NCI-H2196 (cell line): ENCODE data around the gene VCX2.
"Not testable (repeated sequence)": the region's sequence is repeated elsewhere in the genome, so short reads cannot be mapped to it uniquely, and the experiment has no call there.

Source experiments
- DNase-seq: peaks from one replicate; lab custom pipeline; 2025; ENCODE audit not compliant: unreplicated experiment; lab: John Stamatoyannopoulos, UW

VCX2 gene

DNA sequence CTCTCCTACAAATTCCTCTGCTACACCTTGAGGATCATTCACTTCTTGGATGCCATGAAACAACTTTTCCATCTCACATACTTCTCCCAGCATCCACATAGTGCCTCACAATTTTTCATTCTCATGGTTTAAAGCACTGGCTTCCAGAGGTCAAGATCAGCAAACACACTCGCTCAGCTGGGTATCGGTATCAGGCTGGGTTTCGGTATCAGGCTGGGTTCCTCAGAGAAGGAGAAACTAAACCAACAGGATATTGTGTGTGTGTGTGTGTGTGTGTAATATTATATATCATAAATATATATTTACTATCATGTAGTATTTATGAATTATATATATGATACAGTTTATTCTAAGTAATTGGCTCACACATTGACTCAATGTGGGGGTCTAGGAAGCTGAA lies at the start of gene VCX2:
Gene VCX2 (minus strand): TSS at position 99 of the 400 bp plus-strand sequence. CDS start 624 bp downstream, outside the sequence.
- DNase-seq: not testable (repeated sequence)

DNA sequence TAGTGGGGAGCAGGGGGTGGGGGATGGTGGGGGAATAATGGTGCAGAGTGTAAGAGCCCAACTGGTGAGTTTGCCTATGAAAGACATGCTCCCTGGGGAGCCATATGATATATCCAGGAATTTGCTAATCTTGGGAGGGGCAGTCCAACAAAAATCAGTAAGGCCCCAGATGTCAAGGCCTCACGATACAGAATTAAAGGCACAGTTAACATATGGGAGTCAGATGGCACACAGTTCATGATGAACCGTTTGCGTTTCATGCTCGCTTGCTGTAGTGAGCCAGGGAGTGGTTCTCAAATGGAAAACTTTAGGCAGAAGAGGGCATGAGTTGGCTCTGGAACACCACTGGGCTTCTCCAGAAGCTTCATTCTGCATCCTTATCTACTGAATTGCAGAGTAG lies 33.9 kb upstream of the VCX2 start:
- no peak for DNase-seq

DNA sequence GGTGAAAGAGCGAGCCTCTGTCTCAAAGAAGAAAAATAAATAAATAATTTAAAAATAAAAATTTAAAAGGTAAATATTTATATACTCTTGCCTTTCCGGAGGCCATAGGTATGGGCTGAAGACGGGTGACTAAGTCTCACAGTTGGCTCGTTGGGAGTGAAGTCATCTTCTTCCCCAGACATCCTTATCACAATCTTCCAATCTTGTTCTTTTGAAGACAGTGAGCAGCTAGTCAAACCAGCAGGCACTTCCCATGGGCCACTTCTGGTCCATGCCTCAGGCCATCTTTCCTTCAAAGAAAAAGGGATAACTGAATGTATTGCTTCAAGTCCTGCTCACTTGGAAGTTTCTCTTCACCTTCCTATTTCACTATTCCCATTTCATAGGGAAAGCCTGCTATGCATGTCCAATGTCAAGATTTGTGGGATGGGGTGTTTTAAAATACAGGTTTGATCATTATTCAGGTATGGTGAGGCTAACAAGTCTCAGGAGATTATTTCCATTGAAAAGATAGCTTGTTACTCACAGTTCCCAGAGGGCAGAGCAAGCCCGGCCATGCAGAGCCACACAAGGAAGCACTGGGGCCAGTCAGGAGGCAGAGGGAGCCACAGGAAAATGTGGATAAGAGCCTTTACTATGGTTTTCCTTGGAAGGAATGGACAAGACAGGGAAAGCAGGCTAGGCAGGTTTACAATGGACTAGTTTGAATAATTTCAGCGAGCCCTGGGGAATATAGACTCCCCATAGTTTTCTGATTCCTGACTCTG lies 33.3 kb upstream of the VCX2 start:
- DNase-seq: no peak

DNA sequence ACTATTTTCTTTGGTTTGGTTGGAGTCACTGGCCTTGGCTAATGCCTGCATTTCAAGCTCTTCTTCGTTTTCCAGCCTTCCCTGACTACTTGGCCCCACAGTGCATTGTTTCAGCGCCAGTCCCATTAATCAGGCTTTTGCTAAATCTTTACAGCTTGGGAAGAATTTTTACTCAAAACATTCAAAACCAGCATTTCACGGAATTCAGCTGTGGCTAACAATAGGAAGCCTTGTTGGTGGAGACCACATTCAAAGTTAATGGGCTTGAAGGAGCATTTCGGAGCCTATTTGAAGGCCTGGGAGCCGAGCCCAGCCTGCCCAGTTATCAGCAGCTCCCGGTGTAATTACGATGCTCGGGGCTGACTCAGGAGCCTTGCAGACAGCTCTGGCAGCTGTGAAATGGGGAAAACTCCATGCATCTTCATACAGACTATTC lies 30.8 kb upstream of the VCX2 start:
- no peak for DNase-seq

DNA sequence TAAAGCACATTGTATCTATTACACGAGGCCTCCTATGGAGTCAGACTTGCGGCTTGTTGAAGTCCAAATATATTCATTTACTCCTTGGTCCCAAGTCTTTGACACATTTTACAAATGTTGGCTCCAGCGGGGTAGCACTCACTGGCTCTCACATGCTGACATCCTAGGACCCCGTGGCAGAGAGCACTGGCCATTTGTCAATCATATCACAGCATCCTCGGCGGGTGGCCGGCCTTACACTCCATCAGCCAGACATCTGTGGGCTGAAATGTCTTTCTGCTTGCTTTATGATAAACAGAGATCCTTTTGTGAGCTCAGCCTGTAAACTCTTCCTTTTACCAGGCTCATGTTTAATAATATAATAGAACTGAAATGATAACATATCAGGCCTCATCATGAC lies 25.7 kb upstream of the VCX2 start:
- no peak for DNase-seq

DNA sequence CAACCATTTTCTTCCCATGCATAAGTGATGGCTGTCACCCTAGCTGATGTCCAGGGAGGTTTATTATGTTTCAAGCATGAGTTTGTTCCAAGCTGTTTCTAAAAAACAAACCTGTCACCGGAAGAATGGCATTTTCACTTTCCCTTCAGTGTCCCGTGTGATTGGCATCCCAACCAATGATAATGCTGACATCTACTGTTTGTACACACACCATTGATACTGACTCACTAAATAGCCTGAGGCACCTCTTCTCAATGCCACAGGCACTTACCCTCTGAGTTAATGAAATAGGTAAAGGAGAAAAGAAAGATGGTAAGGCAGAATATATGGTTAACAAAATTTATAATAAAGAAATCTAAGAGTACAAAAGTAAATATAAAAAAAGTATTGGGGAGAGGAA lies 23.1 kb upstream of the VCX2 start:
- no peak for DNase-seq

DNA sequence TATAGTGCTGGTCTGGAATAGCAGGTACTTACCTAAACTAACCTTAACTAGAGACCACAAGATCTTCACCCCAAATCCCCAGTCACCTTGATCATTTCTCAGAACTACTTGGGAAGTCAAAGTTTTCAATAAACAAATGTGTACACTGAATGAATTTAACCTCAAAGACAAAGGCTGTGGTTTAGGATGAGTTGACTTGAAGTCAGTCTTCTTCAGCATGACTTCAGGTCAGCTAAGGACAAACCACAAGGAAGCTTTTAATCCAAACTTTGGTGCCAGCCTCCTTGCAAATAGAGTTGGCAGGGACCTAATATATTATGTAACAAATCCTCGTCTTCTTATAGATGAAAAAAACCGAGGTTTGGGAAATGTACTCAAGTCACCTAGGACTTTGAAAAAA lies 21.2 kb upstream of the VCX2 start:
- no peak for DNase-seq

DNA sequence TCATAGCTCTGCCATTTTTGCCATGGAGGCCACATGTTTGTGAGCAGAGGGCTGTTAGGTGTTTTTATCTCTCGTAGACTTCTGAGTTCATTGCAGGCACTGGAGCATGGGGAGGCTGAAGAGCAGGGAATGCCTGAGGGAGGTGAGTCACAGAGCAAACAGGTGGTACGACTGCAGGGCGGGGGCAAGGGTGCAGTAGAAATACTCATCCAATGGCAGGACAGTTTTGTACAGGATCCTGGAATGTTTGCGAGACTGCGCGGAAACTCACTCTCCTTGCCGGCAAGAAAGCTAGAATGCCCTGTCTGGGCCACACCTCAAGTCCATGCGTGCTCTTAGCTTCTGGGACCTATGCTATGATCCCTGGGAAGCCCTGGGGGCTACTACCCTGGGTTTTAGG lies 20.0 kb upstream of the VCX2 start:
- DNase-seq: no peak

DNA sequence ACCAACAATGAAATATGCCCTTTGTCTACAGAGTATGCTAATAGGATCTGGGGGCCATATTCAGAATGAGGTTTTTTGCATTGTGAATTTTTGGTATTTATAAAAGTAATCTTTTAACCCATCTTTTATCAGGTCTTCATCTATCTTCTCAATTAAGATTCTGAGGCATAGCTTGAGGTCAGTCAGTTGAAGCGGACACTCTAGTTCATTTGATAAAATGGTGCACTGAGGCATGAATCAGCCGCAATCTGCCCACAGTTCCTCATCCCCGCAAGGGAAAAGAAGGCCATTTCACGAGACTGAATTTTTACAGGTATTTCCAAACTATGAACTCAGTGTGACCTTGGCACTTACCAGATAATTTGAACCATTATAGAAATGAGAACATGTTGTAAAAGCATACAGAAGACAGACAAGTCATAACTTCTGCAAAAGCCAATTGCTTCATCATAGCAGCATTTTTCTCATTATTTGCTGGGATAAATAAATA lies 19.3 kb upstream of the VCX2 start:
- no peak for DNase-seq

DNA sequence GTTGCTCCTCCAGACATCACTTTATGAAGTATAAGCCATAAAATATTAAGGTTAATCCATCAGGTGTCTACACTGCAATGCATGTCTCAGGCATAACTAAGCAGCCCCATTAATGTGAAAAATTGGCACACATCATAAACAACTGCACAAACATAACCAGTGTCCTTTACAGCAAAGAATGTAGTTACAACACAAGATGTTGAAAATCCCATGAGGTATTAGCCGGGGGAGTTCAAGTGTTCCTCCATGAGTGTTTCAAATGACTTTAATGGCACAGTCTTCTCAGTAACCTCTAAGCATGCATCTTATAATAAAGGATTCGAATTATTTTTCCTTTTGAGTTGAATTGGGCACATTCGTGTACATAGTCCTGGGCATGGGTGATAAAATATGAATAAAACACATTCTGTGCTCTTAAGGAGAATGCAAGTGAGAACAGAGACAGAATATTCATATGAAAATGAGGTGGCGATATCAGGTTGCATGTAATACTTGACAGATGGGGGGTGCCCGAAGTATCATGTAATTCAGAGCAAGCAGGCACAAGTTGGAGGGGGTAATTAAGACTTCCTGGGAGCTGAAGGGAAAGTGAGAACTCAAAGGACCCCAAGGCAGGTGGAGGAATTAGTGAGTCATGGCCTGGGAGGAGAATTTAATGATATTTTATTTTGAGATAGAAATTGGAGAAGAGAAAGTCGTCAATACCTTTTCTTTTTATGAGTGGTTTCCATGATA lies 18.2 kb upstream of the VCX2 start:
- DNase-seq: no peak

DNA sequence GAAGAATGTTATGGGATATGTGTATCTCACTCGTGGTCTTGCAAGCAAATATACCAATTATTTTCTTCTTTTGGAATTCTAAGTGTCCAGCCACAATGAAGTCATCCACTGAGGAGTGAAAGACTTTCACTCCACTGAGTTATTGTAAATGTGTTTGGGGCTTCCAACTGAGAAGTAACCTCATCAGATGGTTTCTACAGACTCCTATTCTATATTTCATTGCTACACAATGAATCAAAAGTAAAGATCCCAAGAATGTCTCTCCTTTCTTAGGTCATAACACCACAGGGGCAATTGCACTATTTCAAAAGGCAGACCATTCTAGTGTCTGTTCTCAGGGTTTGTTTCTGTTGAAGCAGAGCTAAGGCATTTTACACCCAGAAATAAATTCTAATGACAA lies 12.3 kb upstream of the VCX2 start:
- DNase-seq: no peak

DNA sequence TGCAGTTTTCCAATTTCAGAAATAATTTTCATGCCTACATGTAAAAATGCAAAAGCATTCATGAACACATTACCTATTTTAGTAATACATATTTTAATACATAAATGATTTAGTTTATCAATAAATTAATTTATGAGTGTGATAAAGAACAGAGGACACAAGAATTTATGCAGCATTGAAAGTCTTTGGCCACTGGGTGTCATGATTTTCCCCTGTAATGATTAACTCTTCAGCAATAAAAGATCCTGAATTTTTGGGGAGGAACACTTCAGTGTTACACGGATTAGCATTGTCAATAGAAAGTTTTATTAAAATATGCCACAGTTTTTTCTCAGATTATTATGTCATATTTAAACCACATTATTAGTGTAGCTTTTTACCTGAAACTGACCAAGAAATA lies 8.6 kb upstream of the VCX2 start:
- no peak for DNase-seq

DNA sequence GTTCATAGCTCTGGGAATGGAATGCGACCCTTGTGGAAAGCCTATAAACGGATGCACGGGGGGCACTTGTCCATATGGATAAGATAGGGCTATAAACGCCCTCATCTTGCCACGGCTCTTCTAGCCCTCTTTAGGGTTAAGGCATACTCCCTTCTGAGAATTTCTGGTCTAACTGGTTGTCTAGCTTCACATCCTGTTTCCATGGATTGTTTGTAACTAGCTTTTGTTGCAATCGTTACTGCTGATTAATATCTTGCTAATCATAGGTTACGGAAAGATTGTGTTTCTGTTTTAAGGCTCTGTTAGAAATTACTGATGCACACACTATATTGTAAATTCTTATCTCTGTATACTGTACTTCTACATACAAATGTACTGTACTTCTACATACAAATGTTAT lies 17.1 kb downstream of the VCX2 start:
- DNase-seq: not testable (repeated sequence)

DNA sequence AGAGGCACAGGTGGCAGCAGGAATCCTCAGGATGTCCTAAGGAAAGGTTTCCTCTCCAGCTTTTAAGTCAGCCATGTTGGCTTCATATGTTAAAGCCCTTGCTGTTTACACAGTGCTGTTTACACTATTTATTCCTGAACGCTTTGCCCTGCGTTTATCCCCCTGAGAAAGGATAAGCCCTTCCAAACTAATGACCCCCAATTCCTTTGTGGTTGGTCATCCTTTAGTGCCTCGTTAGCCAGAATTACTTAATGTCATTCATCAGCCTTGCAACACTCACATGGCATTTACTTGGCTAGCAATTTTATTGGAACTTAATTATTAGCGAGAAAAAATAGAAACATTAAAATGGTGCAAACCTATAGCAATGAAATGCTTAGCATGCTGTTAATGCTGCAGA lies 23.8 kb downstream of the VCX2 start:
- DNase-seq: no peak

DNA sequence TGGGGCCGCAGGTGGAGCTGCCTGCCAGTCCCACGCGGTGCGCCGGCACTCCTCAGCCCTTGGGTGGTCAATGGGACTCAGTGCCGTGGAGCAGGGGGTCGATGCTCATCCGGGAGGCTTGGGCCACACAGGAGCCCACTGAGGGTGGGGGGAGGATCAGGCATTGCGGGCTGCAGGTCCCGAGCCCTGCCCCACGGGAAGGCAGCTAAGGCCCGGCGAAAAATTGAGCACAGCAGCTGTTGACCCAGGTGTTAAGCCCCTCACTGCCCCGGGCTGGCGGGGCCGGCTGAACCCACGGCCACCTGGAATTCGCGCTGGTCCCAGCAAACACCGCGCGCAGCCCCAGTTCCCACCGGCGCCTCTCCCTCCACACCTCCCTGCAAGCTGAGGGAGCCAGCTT lies 26.1 kb downstream of the VCX2 start:
- no peak for DNase-seq

DNA sequence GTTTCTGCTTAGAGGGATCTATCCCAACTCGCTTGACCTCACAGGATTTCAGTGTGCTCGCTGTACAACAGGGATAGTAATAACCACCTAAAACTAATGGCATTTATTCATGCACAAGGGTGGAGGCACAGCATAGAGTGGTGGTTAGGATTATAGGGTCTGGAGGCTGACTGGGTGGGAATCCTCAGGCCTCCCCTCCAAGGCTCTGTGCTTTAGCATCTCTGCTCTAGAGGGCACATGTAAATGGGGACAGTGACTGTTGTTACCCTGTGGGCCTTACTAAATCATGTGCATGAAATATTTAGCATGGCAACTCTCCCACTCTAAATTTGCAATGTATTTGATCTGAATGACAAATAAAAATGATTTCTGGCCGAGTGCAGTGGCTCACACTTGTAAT lies 29.2 kb downstream of the VCX2 start:
- no peak for DNase-seq

DNA sequence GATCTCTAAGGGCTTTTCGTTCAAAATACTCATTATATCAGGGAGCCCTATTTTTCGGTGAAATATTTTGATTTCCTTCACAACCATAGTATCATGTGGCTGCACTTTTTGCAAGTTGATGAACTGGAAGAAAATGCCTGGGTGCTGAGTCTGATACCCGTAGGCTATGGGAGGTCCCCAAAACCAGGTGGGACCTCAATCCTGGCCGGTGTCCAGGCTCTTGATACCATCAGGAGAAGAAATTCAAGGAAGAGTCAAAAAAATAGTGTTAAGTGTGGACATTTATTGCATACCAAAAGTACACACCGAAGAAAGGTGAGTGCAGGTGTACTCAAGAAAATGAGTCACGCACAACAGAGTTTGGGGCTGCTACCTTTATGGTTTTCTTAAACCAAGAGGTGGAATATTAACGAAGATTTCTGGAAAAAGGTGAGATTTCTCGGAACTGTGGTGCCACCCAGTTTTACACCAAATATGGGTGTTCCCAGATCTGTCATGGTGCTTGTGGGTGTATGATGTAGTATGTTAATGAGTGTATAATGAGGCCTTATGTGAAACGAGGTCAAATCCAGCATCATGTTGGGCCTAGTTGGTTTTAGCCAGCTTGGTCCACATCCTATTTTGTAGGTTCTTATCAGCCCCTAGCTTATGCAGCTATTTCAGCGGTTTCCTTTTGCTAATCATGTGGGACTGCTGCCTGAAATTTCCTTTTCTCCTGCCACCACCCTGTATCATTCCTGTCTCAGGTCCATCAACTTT lies 29.9 kb downstream of the VCX2 start:
- no peak for DNase-seq

DNA sequence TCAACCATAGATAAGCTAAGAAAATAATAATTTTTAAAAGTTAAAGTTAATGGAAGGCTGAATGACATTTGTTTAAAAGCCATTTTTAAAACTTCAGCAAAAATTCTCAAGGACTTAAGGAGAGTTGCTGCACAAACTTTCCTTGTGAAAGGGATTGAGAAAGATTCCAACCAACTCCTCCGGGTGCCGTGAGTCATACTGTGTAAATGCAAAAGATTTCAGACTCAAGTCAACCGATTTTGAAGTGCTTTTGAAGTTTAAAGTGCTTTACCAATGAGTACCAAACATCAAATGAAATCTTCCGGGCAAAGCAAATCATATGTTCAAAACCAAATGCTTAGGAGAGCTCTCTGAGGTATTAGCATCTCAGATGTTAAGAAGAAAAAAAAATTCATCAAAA lies 31.4 kb downstream of the VCX2 start:
- no peak for DNase-seq

DNA sequence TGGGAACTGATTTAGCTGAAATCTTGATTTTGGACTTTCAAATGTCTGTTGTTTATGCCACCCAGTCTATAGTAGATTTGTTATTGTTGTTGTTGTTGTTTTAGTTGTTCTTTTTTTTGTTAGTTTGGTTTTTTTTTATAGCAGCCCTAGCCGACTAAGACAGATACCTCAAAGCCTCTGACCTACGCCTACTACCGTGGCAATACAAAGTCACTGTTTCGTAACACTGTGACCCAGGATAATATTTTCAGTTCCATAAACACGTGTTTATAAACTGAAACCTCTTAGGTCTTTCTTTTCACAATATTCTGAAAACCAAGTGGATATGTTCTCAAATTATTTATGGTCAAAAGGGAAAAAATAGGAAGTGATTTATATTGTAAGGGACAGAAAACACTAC lies 32.8 kb downstream of the VCX2 start:
- no peak for DNase-seq

DNA sequence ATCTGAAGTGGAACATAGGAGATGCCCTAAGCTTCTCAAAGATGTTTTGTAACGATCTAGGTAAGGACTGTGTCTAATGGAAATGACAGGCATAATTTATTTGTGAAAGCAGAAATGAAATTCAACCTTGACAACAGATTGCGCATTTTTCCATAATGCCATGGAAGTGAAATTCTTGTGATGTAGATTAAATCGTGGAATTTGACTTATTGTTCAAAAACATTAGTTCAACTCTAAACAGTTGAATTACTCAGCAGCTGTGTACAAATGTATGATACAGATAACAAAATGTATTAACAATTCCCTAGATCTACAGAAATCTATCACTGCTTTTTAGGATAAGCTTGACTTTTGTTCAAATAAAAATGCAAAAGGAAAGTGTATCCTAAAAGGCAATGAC lies 44.4 kb downstream of the VCX2 start:
- no peak for DNase-seq

DNA sequence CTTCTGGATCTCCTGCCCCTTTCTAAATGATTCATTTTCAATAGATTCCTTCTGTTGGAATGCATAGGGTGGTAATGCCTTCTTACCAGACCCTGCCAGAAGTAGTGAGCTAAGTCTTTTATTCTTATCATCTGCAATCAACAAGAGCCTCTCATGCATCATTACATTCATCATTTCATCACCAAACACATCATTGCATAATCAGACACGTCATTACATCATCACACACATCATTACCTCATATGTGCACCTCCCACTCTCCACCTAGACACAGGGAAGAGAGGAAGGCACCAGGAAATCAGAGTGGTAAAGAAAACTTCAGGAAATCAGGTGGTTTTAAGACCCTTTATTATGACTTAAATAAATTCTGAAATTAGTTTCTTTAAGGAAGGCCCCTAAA lies 45.0 kb downstream of the VCX2 start:
- DNase-seq: no peak

DNA sequence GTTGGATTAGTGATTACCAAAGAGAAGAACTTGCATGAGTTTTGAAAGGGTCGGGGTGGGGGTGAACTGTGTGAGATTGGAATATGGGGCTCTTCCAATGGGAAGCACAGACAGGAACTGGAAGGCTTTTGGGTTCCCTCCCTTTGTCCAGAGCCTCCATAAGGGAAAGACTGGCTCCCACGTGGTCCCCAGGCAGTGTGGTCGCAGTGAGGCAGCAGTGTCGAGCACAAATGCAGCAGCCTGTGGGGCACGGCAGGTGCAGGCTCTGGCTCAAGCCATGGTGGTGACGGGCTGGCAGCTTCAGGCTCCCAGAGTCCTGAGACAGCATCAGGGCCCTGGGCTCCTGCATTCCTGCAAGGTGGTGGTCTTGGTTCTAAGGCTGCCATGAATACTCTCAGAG lies 45.5 kb downstream of the VCX2 start:
- no peak for DNase-seq
